Gastrocnemius medialis (tissue), 4 donors: ENCODE results near the gene RAD51B. TPM values are rescaled to one million over a fixed set of nuclear protein-coding genes. Genes with fewer than 3 reads are reported as not detected.

ENCODE experiments used
- ATAC-seq, 2 donors: fragments of 150-250 bp; one replicate each; pipeline ENCODE4 v1.9.1; 2016
- DNase-seq, 2 donors: peaks; one replicate each; pipeline ENCODE4 v3.0.0-alpha.2; 2019
- H3K27ac ChIP-seq, 4 donors: fragments of 200-600 bp; sonication (generic); 1 replicate in 1 of 4; 2 replicates in 3 of 4; pipeline ENCODE4 v1.5.1; 2016 to 2018; ENCODE audit warnings: mild to moderate bottlenecking in 2 of 4, moderate library complexity in 1 of 4
- H3K27me3 ChIP-seq, 3 donors: fragments of 200-600 bp; sonication (generic) in 2 of 3; 1 replicate in 1 of 3; 2 replicates in 2 of 3; pipeline versions ENCODE4 v1.5.1 to v1.6.0; 2016 to 2019; ENCODE audit warnings: mild to moderate bottlenecking in 1 of 3, moderate library complexity in 1 of 3
- H3K36me3 ChIP-seq, 2 donors: fragments of 200-600 bp; sonication (generic) in 1 of 2; one replicate each; pipeline ENCODE4 v1.5.1; 2017 to 2018
- H3K4me1 ChIP-seq, 2 donors: fragments of 200-600 bp; sonication (generic) in 1 of 2; one replicate each; pipeline ENCODE4 v1.5.1; 2016 to 2017; ENCODE audit warnings: mild to moderate bottlenecking in 2 of 2
- H3K4me3 ChIP-seq, 4 donors: fragments of 200-600 bp; sonication (generic) in 3 of 4; 1 replicate in 1 of 4; 2 replicates in 3 of 4; pipeline ENCODE4 v1.5.1; 2016 to 2019; ENCODE audit warnings: mild to moderate bottlenecking in 2 of 4
- H3K9me3 ChIP-seq, 3 donors: fragments of 200-600 bp; sonication (generic) in 2 of 3; 1 replicate in 1 of 3; 2 replicates in 2 of 3; pipeline ENCODE4 v1.5.1; 2016 to 2019
- POLR2A ChIP-seq, 2 donors: fragments of 450-650 bp; IDR thresholded peaks; one replicate each; pipeline ENCODE4 v1.6.1; 2017; ENCODE audit warnings: antibody characterized with exemption in 2 of 2, mild to moderate bottlenecking in 2 of 2, moderate library complexity in 2 of 2
- in situ Hi-C, 4 donors: fragments of 200-750 bp; cut with MboI; loops; one replicate each; pipeline versions ENCODE4 v1.15.0 to v1.8.0; 2017; ENCODE audit warnings: low sequenced_read_pairs in 4 of 4
- intact Hi-C: fragments of 100-400 bp; cut with DNase I; formaldehyde crosslinking; loops from one replicate; pipeline ENCODE4 v1.15.1; 2023; ENCODE audit warnings: low total_unique reads
- total RNA-seq, 4 donors: library from RNA; depleted of rRNA; stranded (reverse); fragments of >200 nt; gene quantifications; one replicate each; pipeline versions ENCODE4 v1.1.0 to v1.2.3, GENCODE V29; 2016
- TF ChIP-seq, protein P1 (sequence below), 5 experiments: fragments of 450-650 bp in 3 of 5; fragments of 200-600 bp in 2 of 5; sonication (generic) in 2 of 5; IDR thresholded peaks in 4 of 5; conservative IDR thresholded peaks in 1 of 5; 1 replicate in 4 of 5; 2 replicates in 1 of 5; pipeline ENCODE4 v1.5.1; 2016 to 2019; ENCODE audit warnings: antibody characterized with exemption in 5 of 5, mild to moderate bottlenecking in 3 of 5, moderate library complexity in 3 of 5

RAD51B gene
- total RNA-seq, 4 donors from 2014 or later = 1.6 to 3.3 (median 2.4) TPM

DNA sequence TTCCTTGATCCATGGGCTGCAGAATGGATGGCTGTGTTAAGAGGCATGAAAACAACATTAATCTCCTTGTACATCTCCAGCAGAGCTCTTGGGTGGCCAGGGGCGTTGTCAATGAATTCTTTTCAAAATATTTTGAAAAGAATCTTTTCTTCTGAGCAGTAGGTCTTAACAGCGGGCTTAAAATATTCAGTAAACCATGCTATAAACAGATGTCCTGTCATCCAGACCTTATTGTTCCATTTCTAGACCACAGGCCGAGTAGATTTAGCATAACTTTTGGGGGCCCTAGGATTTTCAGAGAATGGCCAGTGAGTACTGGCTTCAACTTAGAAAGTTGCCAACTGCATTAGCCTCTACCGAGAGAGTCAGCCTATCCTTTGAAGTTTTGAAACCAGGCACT is 130.2 kb downstream of the RAD51B start:
- intact Hi-C loops = loop anchor here (10.0 kb wide), 1 partner anchor 725 kb away; no protein-coding TSS in a partner anchor
- Histone ChIP-seq H3K4me1 (no peaks in the 10 kb centered on the region), H3K27me3 (no peaks in the 10 kb centered on the region), H3K36me3 (no peaks in the 10 kb centered on the region), H3K4me3 (no peak overlapping the region), H3K9me3 (no peaks in the 10 kb centered on the region), H3K27ac (no peak overlapping the region)
- no peak for DNase-seq
- TF ChIP-seq, protein P1, sequence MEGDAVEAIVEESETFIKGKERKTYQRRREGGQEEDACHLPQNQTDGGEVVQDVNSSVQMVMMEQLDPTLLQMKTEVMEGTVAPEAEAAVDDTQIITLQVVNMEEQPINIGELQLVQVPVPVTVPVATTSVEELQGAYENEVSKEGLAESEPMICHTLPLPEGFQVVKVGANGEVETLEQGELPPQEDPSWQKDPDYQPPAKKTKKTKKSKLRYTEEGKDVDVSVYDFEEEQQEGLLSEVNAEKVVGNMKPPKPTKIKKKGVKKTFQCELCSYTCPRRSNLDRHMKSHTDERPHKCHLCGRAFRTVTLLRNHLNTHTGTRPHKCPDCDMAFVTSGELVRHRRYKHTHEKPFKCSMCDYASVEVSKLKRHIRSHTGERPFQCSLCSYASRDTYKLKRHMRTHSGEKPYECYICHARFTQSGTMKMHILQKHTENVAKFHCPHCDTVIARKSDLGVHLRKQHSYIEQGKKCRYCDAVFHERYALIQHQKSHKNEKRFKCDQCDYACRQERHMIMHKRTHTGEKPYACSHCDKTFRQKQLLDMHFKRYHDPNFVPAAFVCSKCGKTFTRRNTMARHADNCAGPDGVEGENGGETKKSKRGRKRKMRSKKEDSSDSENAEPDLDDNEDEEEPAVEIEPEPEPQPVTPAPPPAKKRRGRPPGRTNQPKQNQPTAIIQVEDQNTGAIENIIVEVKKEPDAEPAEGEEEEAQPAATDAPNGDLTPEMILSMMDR (IDR thresholded peaks at IDR 0.05 in 4 of 5, conservative IDR thresholded peaks at IDR 0.05 in 1 of 5) = no peak
- no peak for TF ChIP-seq POLR2A (IDR thresholded peaks at IDR 0.05)
- ATAC-seq = no peak
- in situ Hi-C loops = loop anchor here (5.0 to 25.0 kb wide), 5 partner anchors 288 to 563 kb away; no protein-coding TSS in a partner anchor

DNA sequence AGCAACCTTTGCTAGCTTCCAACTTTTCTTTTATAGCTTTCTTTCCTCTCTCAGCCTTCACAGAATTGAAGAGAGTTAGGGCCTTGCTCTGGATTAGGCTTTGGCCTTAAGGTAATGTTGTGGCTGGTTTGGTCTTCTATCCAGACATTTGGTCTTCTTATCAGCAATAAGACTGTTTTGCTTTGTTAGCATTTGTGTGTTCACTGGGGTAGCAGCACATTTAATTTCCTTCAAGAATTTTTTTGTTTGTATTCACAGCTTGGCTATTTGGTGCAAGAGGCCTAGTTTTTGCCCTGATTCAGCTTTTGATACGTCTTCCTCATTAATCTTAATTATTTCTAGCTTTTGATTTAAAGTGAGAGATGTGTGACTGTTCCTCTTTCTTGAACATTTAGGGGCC is 130.8 kb downstream of the RAD51B start:
- intact Hi-C loops (no loop called here), in situ Hi-C loops (no loop called here)
- no peaks in the 10 kb centered on the region for H3K27me3 ChIP-seq
- TF ChIP-seq, protein P1 (IDR thresholded peaks at IDR 0.05 in 4 of 5, conservative IDR thresholded peaks at IDR 0.05 in 1 of 5) = no peak
- no peak for TF ChIP-seq POLR2A (IDR thresholded peaks at IDR 0.05)
- H3K4me1 ChIP-seq = no peaks in the 10 kb centered on the region
- ATAC-seq (no peak), DNase-seq (no peak)
- H3K9me3 ChIP-seq = no peaks in the 10 kb centered on the region
- H3K27ac ChIP-seq = no peak overlapping the region
- no peaks in the 10 kb centered on the region for H3K36me3 ChIP-seq
- H3K4me3 ChIP-seq = no peak overlapping the region

DNA sequence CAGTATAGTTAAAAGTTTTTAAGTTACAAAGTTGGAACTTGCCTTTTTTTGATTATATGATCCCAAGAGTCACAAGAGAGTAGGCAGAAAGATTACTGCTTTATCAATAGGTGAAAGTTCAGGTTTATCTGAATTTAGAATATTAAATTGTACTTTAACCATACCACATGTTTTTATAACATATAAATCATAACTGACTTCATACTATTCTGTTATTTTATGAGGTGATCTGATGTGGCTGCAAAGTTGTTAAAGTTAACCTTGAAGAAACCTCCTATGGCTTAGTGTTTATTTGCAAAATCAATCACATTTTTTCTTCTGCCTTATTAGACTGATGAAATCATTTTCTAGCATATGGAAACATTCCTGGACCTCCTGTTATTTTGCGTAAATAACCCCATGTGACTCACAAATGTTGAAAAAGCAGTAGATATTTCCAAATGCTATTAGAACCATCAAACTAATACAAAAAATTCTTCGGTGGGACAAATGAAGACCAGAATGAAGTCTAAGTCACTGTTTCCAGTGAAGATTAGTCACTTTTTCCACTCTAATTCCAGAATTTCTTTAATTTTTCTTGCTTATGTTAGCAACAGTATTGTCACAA is 132.1 kb downstream of the RAD51B start:
- in situ Hi-C loops = no loop called here
- TF ChIP-seq POLR2A (IDR thresholded peaks at IDR 0.05) = no peak
- TF ChIP-seq, protein P1 (IDR thresholded peaks at IDR 0.05 in 4 of 5, conservative IDR thresholded peaks at IDR 0.05 in 1 of 5) = no peak

DNA sequence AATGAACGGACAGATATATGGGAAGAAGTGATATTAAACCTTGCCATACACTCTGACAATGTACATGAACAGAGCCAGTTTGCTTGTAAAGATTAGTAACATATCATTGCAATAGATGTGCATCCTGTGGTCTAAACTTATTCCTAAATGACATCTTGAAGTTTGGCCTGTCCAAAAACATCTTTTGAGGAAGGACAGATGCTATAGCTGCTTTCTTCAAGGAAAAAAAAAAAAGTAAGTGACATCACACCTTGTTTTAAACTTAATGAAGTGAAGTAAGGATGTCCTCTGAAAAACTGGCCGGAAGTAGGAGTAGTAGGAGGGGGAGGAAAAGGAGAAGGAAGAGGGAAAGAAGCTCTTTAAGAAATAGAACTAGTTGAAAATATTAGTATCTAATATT is 132.8 kb downstream of the RAD51B start:
- intact Hi-C loops = no loop called here
- H3K27ac ChIP-seq = no peak overlapping the region

More for the DNA sequence above, 132.1 kb downstream of the RAD51B start:
- no peak for ATAC-seq
- Histone ChIP-seq H3K9me3 (no peaks in the 10 kb centered on the region), H3K4me3 (no peak overlapping the region), H3K27me3 (no peaks in the 10 kb centered on the region), H3K36me3 (no peaks in the 10 kb centered on the region), H3K27ac (no peak overlapping the region), H3K4me1 (no peaks in the 10 kb centered on the region)
- intact Hi-C loops = no loop called here
- no peak for DNase-seq

More for the DNA sequence above, 132.8 kb downstream of the RAD51B start:
- DNase-seq (no peak), ATAC-seq (no peak)
- Histone ChIP-seq H3K36me3 (no peaks in the 10 kb centered on the region), H3K4me3 (no peak overlapping the region), H3K27me3 (no peaks in the 10 kb centered on the region), H3K4me1 (no peaks in the 10 kb centered on the region), H3K9me3 (no peaks in the 10 kb centered on the region)
- TF ChIP-seq, protein P1 (IDR thresholded peaks at IDR 0.05 in 4 of 5, conservative IDR thresholded peaks at IDR 0.05 in 1 of 5) = no peak
- no peak for TF ChIP-seq POLR2A (IDR thresholded peaks at IDR 0.05)
- in situ Hi-C loops = no loop called here
